ENCODE measurements around the gene LAYN.
A peak's percentile ranks its signal among the peaks of the same experiment; 100 is the strongest.

Gene LAYN

GRCh38 chr11:111531687-111532364, 8.7 kb upstream of the LAYN start:
- DNase-seq (ENCODE audit: low read depth) = peak; percentile 41

DNA sequence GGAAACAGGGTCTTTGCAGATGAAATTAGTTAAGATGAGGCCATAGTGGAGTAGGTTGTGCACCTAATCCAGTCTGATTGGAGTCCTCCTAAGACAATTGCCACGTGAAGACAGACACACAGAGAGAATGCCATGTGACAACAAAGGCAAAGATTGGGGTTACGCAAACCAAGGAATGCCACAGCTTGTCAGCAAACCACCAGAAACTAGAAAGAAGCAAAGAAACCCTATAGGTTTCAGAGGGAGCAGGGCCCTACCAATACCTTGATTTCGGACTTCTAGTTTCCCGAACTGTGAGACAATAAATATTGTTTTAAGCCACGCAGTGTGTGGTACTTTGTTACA, 8.2 kb upstream of the LAYN start:
- no peak for DNase-seq (ENCODE audit: low read depth)

GRCh38 chr11:111535281-111535680, 5.2 kb upstream of the LAYN start:
- no peak for DNase-seq (ENCODE audit: low read depth)

- no peak for DNase-seq (ENCODE audit: low read depth)
Observed at GRCh38 chr11:111537336-111537860, 3.1 kb upstream of the LAYN start.

DNA sequence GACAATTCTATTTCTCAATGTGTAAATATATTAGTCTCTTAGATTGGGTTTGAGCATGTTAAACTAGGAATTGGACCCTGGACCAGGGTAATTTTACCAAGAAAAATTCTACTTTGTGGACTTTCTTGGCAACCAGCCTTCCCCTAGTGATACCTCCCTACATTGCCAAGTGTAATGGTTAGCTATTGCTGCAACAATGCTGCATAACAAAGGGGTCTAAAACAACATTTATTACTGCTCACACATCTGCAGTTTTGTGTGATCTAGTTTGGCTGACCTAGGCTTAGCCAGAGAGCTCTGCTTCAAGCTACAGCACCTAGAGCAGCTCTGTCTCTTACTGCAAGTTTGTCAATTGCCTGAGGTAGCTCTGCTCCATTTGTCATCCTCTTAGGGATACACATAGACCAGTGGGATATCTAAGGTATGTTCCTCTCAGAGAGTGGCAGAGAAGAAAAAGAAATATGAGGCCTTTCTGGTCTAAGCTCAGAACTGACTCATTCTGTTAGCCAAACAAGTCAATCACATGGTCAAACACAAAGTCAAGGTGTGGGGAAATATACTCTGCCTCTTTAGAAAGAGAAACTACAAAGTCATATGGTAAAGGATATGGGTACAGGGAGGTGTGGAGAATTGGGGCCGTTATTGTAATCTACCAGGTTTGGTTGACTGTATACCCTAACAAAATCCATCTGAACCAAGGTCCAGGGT, 2.0 kb upstream of the LAYN start:
- no peak for DNase-seq (ENCODE audit: low read depth)

DNA sequence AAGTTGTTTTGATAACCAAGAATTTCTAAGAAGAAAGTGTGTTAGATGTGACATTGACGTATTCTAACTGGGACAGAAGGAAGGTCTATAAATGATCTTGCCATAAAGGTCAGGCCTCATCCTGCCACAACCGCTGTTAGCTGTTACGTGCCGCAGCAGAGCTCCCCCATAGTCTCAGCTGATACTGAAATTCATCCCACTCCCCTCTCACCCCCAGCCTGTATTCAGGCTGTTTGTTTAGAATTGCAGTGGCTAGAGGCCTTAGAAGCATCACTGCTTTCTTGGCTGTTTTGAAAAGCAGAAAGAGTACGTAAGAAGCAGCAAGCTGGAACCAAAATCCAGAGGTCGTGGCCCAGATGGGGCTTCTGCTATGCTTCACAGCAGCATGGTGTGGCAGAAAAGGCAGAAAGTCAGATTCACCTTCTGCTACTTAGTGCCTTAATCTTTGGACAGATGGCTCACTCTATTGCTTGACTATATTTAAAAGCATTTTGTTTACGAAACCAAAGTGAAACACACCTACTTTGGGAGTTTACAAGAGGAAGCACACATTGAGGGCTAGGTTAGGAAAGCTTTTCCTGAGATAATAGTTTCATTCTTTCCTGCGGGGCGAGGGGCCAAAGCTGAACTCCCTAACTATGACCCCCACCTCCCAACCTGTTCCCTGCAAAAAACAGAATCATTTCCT, 950 bp upstream of the LAYN start:
- no peak for DNase-seq (ENCODE audit: low read depth)

DNA sequence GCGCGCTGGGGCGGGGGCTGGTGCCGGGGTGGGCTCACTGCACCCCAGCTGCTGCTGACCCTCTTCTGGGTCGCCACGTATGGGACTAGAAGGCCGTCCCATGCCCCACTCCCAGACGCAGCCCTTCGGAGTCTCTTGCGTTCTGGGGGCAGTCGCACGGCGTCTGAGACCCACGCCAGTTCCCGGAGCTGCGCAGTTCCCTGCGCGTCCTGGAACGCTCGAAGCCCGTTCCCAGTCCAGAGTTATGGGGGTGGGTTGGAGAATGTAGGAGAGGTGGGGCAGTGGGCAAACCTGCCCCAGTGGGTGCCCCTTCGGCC, 375 bp downstream of the LAYN start:
- DNase-seq (ENCODE audit: low read depth) = no peak

DNA sequence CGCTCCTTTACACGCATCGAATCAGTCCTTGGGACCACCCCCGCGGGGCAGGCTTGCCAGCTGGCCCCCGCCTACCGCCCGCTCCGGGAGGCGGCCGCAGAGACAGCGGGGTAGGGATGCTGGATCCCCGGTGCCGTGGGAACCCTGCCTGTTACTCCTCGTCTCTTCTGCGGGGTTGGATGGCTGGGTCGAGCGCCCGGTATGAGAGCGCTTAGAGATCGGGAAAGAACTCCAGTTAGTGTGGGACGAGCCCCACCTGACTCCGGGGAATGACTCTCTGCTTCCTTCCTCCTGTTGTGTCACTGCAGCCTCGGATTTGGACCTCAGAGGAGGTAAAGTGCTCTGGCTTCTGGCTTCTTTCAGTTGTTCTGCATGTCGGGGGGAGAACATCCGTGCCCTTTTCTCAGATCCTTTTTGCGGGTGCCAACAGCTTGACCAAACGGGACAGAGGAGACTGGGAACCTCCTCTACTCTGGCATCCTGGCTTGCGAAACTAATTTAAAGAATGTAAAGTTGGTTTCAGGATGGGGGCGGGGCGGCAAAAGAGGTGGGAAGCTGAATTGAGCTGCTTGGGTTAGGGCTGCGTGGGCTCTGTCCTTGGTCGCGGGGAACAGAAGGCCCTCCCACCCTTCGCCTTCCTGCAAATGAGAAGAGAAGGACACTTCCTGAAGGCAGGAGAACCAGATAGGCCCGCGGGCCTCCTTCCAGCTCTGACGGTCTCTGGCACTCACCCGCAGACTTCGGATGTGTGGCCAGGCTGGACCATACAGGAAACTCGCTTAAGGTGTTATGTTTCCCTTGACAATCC, 938 bp downstream of the LAYN start:
- no peak for DNase-seq (ENCODE audit: low read depth)

GRCh38 chr11:111542606-111543275, 2.2 kb downstream of the LAYN start:
- no peak for DNase-seq (ENCODE audit: low read depth)

DNA sequence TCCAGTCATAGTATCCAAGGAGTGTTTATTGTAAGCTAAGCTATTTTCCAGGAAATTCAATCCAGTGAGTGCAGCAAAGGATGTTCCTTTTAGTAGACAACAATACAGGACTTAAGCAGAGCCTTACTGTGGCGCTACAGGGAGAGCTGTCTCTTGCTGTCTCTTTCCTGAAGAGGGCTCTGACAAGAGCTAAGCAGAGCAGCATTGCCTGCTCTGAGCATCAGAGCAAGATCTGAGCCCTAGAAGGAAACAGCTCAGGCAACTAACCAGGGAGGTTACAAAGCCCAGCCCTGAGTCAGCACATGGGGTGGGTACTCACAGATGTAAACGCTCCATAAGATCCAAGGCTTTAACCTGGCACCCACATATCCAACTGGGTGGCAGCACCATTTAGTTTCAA, 8.0 kb downstream of the LAYN start:
- DNase-seq (ENCODE audit: low read depth) = no peak

DNA sequence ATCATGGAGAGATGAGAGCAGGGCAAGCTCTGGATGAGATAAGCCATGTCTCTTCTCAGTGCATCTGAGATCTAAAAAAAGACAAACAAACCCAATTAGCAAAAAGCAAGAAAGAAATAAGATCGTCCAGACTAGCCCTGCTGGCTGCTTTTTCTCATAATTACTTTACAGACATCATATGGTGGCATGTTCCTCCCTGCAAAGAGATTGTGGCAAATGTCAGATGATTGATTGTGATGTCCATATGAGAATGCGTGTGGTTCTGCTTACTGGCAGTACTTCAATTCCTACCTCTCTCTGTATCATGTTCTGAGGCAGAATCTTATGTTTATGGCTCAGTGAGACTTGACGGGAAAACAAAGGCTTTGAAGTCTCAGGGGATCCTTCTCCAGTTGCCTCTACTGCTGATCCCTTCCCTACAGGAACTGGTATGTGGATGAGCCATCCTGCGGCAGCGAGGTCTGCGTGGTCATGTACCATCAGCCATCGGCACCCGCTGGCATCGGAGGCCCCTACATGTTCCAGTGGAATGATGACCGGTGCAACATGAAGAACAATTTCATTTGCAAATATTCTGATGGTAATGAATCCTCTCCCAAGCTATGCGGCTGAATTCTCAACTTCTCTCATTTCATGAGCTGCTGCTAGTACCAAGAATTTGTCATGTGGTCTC, 8.8 kb downstream of the LAYN start:
- no peak for DNase-seq (ENCODE audit: low read depth)

- no peak for DNase-seq (ENCODE audit: low read depth)
Observed at GRCh38 chr11:111549869-111550203, 9.3 kb downstream of the LAYN start.

DNA sequence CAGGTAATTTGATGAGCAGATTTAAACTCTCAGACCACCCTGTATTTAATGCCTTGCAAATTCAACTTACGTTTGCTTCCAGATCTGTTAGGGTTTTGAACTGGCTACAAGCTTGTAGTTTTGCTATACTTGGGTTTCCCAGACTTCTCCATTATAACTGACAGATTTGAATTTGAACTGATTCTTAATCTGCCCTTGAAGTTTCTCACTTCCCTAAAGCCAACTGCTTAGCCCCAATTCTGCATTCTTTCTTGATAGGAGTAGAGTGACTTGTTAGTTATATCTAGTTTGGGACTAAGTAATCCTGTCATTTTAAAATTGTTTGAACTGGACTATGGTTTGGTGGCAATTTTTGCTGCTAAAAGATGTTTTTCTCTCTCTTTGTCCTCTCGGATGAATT, 9.7 kb downstream of the LAYN start:
- no peak for DNase-seq (ENCODE audit: low read depth)

GRCh38 chr11:111554532-111554931, 14.0 kb downstream of the LAYN start:
- no peak for DNase-seq (ENCODE audit: low read depth)

GRCh38 chr11:111555255-111555654, 14.7 kb downstream of the LAYN start:
- no peak for DNase-seq (ENCODE audit: low read depth)

GRCh38 chr11:111557425-111558111, 17.0 kb downstream of the LAYN start:
- DNase-seq (ENCODE audit: low read depth) = no peak

- DNase-seq (ENCODE audit: low read depth) = no peak
Observed at GRCh38 chr11:111559800-111560464, 19.4 kb downstream of the LAYN start.

- no peak for DNase-seq (ENCODE audit: low read depth)
Observed at GRCh38 chr11:111560800-111561199, 20.3 kb downstream of the LAYN start.

DNA sequence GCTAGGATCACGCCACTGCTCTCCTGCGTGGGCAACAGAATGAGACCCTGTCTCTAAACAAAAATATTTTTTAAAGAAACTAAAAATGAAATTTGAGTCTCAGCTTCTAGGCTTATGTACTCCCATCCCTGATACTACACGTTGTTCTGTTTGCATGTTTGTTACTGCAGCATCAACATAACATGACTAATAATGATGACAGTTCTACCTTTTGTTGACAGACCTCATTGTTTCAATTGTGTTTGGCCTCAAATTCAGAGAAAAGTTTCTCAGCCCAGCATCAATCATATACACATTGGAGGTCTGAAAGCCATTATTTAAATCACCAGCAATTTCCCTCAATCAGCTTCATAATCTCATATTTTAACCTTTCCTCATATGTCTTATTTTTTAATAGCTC, 20.8 kb downstream of the LAYN start:
- DNase-seq (ENCODE audit: low read depth) = no peak

DNA sequence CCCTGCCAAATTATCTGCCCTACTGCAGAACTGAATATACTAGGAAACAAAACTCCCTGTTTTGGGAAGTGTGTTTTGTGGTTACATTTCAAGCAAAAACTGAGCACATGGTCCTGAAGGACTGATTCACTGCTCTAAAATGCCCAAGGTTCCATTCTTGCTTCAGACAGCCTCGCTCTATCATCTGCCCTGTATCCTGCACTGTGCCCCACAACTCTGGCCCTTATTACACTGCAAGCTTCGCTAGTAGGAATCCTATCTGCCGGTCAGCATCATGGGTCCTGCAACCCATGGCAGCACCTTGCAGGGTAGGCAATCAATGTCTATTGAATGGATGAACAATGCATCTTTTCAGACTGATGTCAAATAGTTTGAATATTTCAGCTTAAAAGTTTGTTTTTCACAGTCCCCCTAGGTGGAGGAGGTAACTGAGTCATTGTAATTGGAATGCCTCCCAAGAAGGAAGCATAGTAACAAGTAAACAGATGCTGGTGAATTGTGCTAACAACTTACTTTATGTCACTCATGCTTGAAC, 21.3 kb downstream of the LAYN start:
- DNase-seq (ENCODE audit: low read depth) = no peak

All from stimulated activated CD4-positive, alpha-beta T cell treated with anti-CD3 and anti-CD28 coated beads, Interleukin-2, amount 100 ng/mL, for 4 hours (primary cell).